Sigmoid colon (tissue), 7 donors: ENCODE measurements around the gene CPOX. TPM values are rescaled to one million over a fixed set of nuclear protein-coding genes. Genes with fewer than 3 reads are reported as not detected.

Source experiments
- DNase-seq: peaks from one replicate; pipeline ENCODE4 v3.0.0-alpha.2; 2019
- H3K27ac ChIP-seq, 4 donors: fragments of 200-600 bp; sonication (generic); one replicate each; pipeline ENCODE4 v1.5.1; 2016 to 2019; ENCODE audit warnings: mild to moderate bottlenecking in 1 of 4
- H3K27me3 ChIP-seq, 3 donors: fragments of 200-600 bp; sonication (generic); one replicate each; pipeline ENCODE4 v1.5.1; 2019; ENCODE audit warnings: mild to moderate bottlenecking in 1 of 3
- H3K36me3 ChIP-seq, 4 donors: fragments of 200-600 bp; sonication (generic); one replicate each; pipeline ENCODE4 v1.5.1; 2016 to 2019
- H3K4me1 ChIP-seq, 4 donors: fragments of 200-600 bp; sonication (generic); one replicate each; pipeline ENCODE4 v1.5.1; 2017 to 2019
- H3K4me3 ChIP-seq, 4 donors: fragments of 200-600 bp; sonication (generic); one replicate each; pipeline ENCODE4 v1.5.1; 2017 to 2019; ENCODE audit warnings: mild to moderate bottlenecking in 2 of 4, moderate library complexity in 1 of 4
- H3K9me3 ChIP-seq, 4 donors: fragments of 200-600 bp in 3 of 4; sonication (generic) in 3 of 4; one replicate each; pipeline versions ENCODE4 v1.5.1 to v1.6.1; 2013 to 2019
- CTCF ChIP-seq, 4 experiments: fragments of 450-650 bp in 3 of 4; fragments of 200-600 bp in 1 of 4; IDR thresholded peaks; one replicate each; pipeline ENCODE4 v1.5.1; 2016 to 2019; ENCODE audit warnings: antibody characterized with exemption in 4 of 4, mild to moderate bottlenecking in 3 of 4, moderate library complexity in 2 of 4
- EP300 ChIP-seq, 4 donors: sonication (generic); formaldehyde crosslinking; IDR thresholded peaks; one replicate each; pipeline ENCODE4 v1.6.1; 2017; ENCODE audit warnings: antibody characterized with exemption in 4 of 4
- POLR2A ChIP-seq, 2 donors: fragments of 450-650 bp; IDR thresholded peaks; one replicate each; pipeline ENCODE4 v1.6.1; 2016; ENCODE audit warnings: antibody characterized with exemption in 2 of 2, mild to moderate bottlenecking in 2 of 2, moderate library complexity in 2 of 2
- POLR2AphosphoS5 ChIP-seq, 4 donors: sonication (generic); formaldehyde crosslinking; IDR thresholded peaks; one replicate each; pipeline ENCODE4 v1.6.1; 2017; ENCODE audit warnings: antibody characterized with exemption in 4 of 4
- WGBS, 2 donors: extraction: QIAGEN DNeasy Blood & Tissue Kit; methylation state at CpG; one replicate each; pipeline ENCODE4 v1.1.7; 2013; 5-methylcytosine and 5-hydroxymethylcytosine counted together
- intact Hi-C: fragments of 100-400 bp; cut with DNase I; formaldehyde crosslinking; loops from one replicate; pipeline ENCODE4 v1.15.1; 2023
- polyA plus RNA-seq, 3 donors: library from polyadenylated mRNA; stranded (reverse); fragments of 200-250 nt; gene quantifications; one replicate each; pipeline ENCODE4 v1.2.3, GENCODE V29; 2013
- total RNA-seq, 4 donors: library from RNA; depleted of rRNA; stranded (reverse); fragments of >200 nt; gene quantifications; one replicate each; pipeline ENCODE4 v1.1.0, GENCODE V29; 2016
- donor health status: healthy with polysubstance abuse.
- donor health status: Bipolar disorder and iron deficiency.
- donor health status: healthy.

Gene CPOX
- total and polyA plus RNA-seq, 7 donors, result 4.2 to 32.7 (median 15.3) TPM

GRCh38 chr3:98581474-98581873 is 11.9 kb downstream of the CPOX start:
- DNase-seq, result no peak
- Histone ChIP-seq H3K4me3 (no peak overlapping the region), H3K4me1 (no peaks in the 10 kb centered on the region), H3K36me3 (peaks cover 0 to 77% (median 5%) of the 10 kb centered on the region in 4 donors), H3K27ac (no peak overlapping the region), H3K9me3 (no peaks in the 10 kb centered on the region), H3K27me3 (no peaks in the 10 kb centered on the region)
- 92 to 93% methylated on average over 1 of the region's 1 CpG for WGBS, 2 donors
- TF ChIP-seq EP300 (IDR thresholded peaks at IDR 0.05) (no peak), POLR2AphosphoS5 (IDR thresholded peaks at IDR 0.05) (no peak), CTCF (IDR thresholded peaks at IDR 0.05) (no peak), POLR2A (IDR thresholded peaks at IDR 0.05) (no peak)
- intact Hi-C loops, result no loop called here

GRCh38 chr3:98580401-98581386 is 12.7 kb downstream of the CPOX start:
- Histone ChIP-seq H3K4me1 (no peaks in the 10 kb centered on the region), H3K4me3 (no peak overlapping the region), H3K27ac (no peak overlapping the region), H3K9me3 (no peaks in the 10 kb centered on the region), H3K27me3 (no peaks in the 10 kb centered on the region), H3K36me3 (peaks cover 0 to 70% (median 5%) of the 10 kb centered on the region in 4 donors)
- no peak for DNase-seq
- WGBS, 2 donors, result 91 to 96% methylated on average over 8 of the region's 8 CpGs
- intact Hi-C loops, result no loop called here
- TF ChIP-seq POLR2AphosphoS5 (IDR thresholded peaks at IDR 0.05) (no peak), POLR2A (IDR thresholded peaks at IDR 0.05) (no peak), CTCF (IDR thresholded peaks at IDR 0.05) (no peak), EP300 (IDR thresholded peaks at IDR 0.05) (no peak)

- TF ChIP-seq POLR2A (IDR thresholded peaks at IDR 0.05) (no peak), CTCF (IDR thresholded peaks at IDR 0.05) (no peak), POLR2AphosphoS5 (IDR thresholded peaks at IDR 0.05) (no peak), EP300 (IDR thresholded peaks at IDR 0.05) (no peak)
- 87 to 89% methylated on average over 4 of the region's 4 CpGs for WGBS, 2 donors
- DNase-seq, result no peak
- Histone ChIP-seq H3K36me3 (peaks cover 0 to 48% (median 2%) of the 10 kb centered on the region in 4 donors), H3K4me1 (no peaks in the 10 kb centered on the region), H3K27ac (no peak overlapping the region), H3K27me3 (no peaks in the 10 kb centered on the region), H3K4me3 (no peak overlapping the region), H3K9me3 (no peaks in the 10 kb centered on the region)
- intact Hi-C loops, result no loop called here
Observed at GRCh38 chr3:98577178-98577895, 16.1 kb downstream of the CPOX start.

- TF ChIP-seq CTCF (IDR thresholded peaks at IDR 0.05) (no peak), POLR2AphosphoS5 (IDR thresholded peaks at IDR 0.05) (no peak), POLR2A (IDR thresholded peaks at IDR 0.05) (no peak), EP300 (IDR thresholded peaks at IDR 0.05) (no peak)
- Histone ChIP-seq H3K4me1 (no peaks in the 10 kb centered on the region), H3K27me3 (no peaks in the 10 kb centered on the region), H3K9me3 (no peaks in the 10 kb centered on the region), H3K4me3 (no peak overlapping the region), H3K36me3 (peaks cover 0 to 21% (median 0%) of the 10 kb centered on the region in 4 donors), H3K27ac (no peak overlapping the region)
- intact Hi-C loops, result no loop called here
- no peak for DNase-seq
- WGBS, 2 donors, result 79 to 84% methylated on average over 6 of the region's 6 CpGs
Observed at GRCh38 chr3:98574132-98574531, 19.3 kb downstream of the CPOX start.
